ENCODE measurements around the gene COQ10A.

GRCh38 chr12:56267443-56268071 lies 815 bp downstream of the COQ10A start:
- TF ChIP-seq CTCF (IDR thresholded peaks at IDR 0.05) (no peak), POLR2A (IDR thresholded peaks at IDR 0.05) (no peak), EP300 (IDR thresholded peaks at IDR 0.05) (no peak)

Data from tibial nerve (tissue), 4 donors.